ENCODE data around the gene GPR158. TPM values are rescaled to one million over a fixed set of nuclear protein-coding genes. Genes with fewer than 3 reads are reported as not detected.
A peak's percentile ranks its signal among the peaks of the same experiment; 100 is the strongest.

The GPR158 gene
- polyA plus RNA-seq, 4 donors, result 0.24 to 0.33 TPM; not detected in 2

DNA sequence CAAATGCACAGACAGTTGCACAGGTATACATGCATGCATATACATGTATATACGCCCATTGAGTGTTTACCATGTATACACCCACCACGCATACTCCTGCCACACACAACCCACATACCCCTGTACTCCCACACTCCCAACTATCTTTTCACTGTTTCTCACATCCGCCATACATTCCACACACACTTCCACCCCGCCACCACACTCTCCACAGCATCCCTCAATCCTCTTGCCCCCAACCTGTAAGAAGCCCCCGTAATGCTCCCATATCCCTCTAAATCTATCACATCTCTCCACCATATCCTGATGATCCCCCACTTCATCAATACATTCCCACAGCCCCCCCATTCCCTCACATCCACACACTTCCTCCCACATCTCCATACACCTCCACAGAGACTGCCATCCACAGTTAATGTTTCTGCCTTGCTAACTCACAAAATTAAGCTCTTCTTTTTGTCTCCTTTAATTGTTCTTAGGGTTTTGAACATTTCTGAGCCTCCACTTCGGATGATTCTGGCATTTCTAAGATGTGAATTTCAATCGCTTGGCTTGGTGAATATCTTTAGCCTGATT is 47.4 kb downstream of the GPR158 start:
- Histone ChIP-seq H3K27me3 (ENCODE audit: control insufficient read depth in 3 of 3, insufficient read depth in 3 of 3, low read length in 3 of 3) (no peaks in the 10 kb centered on the region), H3K36me3 (ENCODE audit: control insufficient read depth in 3 of 3, insufficient read depth in 2 of 3, low read depth in 1 of 3, low read length in 3 of 3) (no peaks in the 10 kb centered on the region), H3K4me3 (ENCODE audit: low read depth in 1 of 3, low read length in 3 of 3) (no peak overlapping the region), H3K4me1 (ENCODE audit: control insufficient read depth in 3 of 3, insufficient read depth in 2 of 3, low read depth in 1 of 3, low read length in 2 of 3) (no peaks in the 10 kb centered on the region), H3K27ac (ENCODE audit: low read depth in 1 of 3, low read length in 2 of 3) (no peak overlapping the region), H3K9me3 (ENCODE audit: control insufficient read depth in 2 of 2, insufficient read depth in 1 of 2, low read depth in 1 of 2, low read length in 1 of 2) (no peaks in the 10 kb centered on the region)
- FAIRE-seq (no peak), DNase-seq (no peak)
- 89 to 91% (median 90%) methylated on average over 7 of the region's 7 CpGs for WGBS, 3 donors

DNA sequence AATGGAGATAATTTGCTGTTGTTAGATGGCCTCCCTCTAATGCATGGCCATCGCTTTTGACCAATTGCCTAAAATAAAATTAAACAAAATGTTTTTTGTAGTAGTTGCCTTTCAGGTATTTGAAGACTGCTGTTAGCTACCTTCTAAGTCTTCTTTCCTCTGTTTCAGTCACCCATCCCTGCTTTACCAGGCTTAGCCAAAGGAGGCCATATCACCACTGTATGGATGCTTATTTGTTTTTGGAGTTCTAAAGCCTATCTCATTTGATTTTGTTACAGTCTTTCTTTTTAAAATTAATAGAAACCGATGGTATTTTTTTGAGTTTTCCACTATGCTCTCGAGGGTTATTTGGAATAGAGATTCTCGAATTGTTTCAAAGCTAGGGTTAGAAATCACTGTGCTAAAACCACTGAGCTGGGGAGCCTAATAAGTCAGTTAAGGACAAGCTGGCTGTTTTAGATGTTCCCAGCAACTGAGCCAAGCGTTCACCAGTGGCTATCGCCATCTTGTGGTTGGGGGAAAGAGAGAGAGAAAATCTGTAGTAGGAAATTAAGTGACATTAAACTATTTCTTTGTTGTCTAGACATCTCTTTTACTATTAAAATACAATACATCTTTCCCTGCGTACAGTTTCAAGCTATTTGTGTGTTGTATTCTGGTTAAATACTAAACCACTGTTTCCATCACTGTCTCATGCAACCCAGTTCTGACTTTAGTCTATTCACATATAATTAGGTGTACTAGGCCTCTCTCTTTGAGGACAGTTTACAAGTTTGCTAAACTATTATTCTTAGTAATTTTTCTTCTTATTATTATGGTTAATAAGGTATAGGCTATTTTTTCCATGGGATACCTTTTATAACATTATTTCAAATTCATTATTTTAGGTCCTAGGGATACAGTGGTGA is 52.2 kb downstream of the GPR158 start:
- peak; percentile 44 to 53 for DNase-seq

DNA sequence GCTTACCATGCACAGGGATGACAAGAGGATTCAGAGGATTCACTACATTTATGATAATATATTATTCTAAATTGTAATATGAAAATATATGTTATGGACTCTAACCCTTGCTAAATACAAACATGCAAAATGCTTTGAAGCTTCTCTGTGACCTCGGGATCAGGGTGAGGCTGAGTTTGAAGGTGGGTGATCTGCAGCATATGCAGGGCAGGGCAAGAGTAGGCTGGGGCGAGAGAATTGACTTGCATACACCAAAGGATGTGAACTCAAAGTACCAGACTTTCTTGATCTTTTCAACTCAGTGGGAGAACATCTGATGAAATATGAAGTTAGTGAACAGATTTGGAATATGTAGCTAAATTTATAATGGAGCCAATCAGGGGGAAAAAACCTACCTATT is 57.0 kb downstream of the GPR158 start:
- 47 to 61% (median 54%) methylated on average over 2 of the region's 2 CpGs for WGBS, 3 donors
- FAIRE-seq (no peak), DNase-seq (no peak)
- no peaks in the 10 kb centered on the region for H3K36me3 ChIP-seq (ENCODE audit: control insufficient read depth in 3 of 3, insufficient read depth in 2 of 3, low read depth in 1 of 3, low read length in 3 of 3)
- no peaks in the 10 kb centered on the region for H3K9me3 ChIP-seq (ENCODE audit: control insufficient read depth in 2 of 2, insufficient read depth in 1 of 2, low read depth in 1 of 2, low read length in 1 of 2)
- H3K27me3 ChIP-seq (ENCODE audit: control insufficient read depth in 3 of 3, insufficient read depth in 3 of 3, low read length in 3 of 3), result no peaks in the 10 kb centered on the region
- H3K4me3 ChIP-seq (ENCODE audit: low read depth in 1 of 3, low read length in 3 of 3), result no peak overlapping the region
- no peaks in the 10 kb centered on the region for H3K4me1 ChIP-seq (ENCODE audit: control insufficient read depth in 3 of 3, insufficient read depth in 2 of 3, low read depth in 1 of 3, low read length in 2 of 3)
- no peak overlapping the region for H3K27ac ChIP-seq (ENCODE audit: low read depth in 1 of 3, low read length in 2 of 3)

More for the DNA sequence above, 52.2 kb downstream of the GPR158 start:
- no peak overlapping the region for H3K4me3 ChIP-seq (ENCODE audit: low read depth in 1 of 3, low read length in 3 of 3)
- no peaks in the 10 kb centered on the region for H3K4me1 ChIP-seq (ENCODE audit: control insufficient read depth in 3 of 3, insufficient read depth in 2 of 3, low read depth in 1 of 3, low read length in 2 of 3)
- FAIRE-seq, result no peak
- no peaks in the 10 kb centered on the region for H3K27me3 ChIP-seq (ENCODE audit: control insufficient read depth in 3 of 3, insufficient read depth in 3 of 3, low read length in 3 of 3)
- 26 to 32% (median 27%) methylated on average over 7 of the region's 7 CpGs for WGBS, 3 donors
- H3K27ac ChIP-seq (ENCODE audit: low read depth in 1 of 3, low read length in 2 of 3), result no peak overlapping the region
- no peaks in the 10 kb centered on the region for H3K9me3 ChIP-seq (ENCODE audit: control insufficient read depth in 2 of 2, insufficient read depth in 1 of 2, low read depth in 1 of 2, low read length in 1 of 2)
- no peaks in the 10 kb centered on the region for H3K36me3 ChIP-seq (ENCODE audit: control insufficient read depth in 3 of 3, insufficient read depth in 2 of 3, low read depth in 1 of 3, low read length in 3 of 3)

DNA sequence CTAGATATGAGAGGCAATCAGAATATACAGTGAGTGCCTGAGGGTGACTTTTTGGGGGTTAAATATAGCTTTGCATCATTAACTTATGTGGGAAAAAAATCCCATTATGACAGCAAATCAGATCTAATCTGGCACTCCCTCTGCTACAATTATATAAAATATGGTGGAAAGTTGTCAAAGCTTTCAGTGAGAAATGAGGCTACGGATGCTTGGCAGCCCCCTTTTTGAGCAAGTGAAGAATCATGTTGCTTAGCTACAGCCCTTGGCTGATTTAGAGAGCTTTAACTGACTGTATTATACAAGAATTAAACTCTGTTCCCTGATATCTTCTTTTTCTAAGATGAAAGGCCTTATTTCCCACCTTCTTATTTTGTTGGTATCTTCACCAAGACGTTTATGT is 57.4 kb downstream of the GPR158 start:
- no peak overlapping the region for H3K27ac ChIP-seq (ENCODE audit: low read depth in 1 of 3, low read length in 2 of 3)
- H3K9me3 ChIP-seq (ENCODE audit: control insufficient read depth in 2 of 2, insufficient read depth in 1 of 2, low read depth in 1 of 2, low read length in 1 of 2), result no peaks in the 10 kb centered on the region
- no peak overlapping the region for H3K4me3 ChIP-seq (ENCODE audit: low read depth in 1 of 3, low read length in 3 of 3)
- DNase-seq (no peak), FAIRE-seq (no peak)
- WGBS, 3 donors, result 59 to 65% (median 64%) methylated on average over 2 of the region's 2 CpGs
- H3K27me3 ChIP-seq (ENCODE audit: control insufficient read depth in 3 of 3, insufficient read depth in 3 of 3, low read length in 3 of 3), result no peaks in the 10 kb centered on the region
- no peaks in the 10 kb centered on the region for H3K36me3 ChIP-seq (ENCODE audit: control insufficient read depth in 3 of 3, insufficient read depth in 2 of 3, low read depth in 1 of 3, low read length in 3 of 3)
- no peaks in the 10 kb centered on the region for H3K4me1 ChIP-seq (ENCODE audit: control insufficient read depth in 3 of 3, insufficient read depth in 2 of 3, low read depth in 1 of 3, low read length in 2 of 3)

DNA sequence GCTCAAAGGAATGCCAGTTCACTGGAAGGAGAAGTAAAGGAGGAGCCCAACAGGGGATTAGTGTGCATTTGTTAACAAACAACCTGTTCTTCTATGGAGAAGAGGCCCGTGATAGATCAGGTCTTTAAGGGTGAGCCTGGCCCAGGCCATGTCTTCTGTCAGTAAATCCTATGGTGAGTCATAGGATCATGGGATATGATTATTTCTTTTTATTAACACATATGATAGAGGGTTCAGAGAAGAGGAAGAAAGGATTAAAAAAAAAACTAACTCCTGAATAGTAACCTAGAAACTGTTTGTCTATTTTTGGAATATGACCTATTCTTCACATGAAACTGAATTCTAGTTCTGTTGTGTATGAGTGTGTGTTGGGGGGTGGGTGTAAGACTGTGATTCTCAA is 70.4 kb downstream of the GPR158 start:
- H3K27me3 ChIP-seq (ENCODE audit: control insufficient read depth in 3 of 3, insufficient read depth in 3 of 3, low read length in 3 of 3), result no peaks in the 10 kb centered on the region
- no peaks in the 10 kb centered on the region for H3K36me3 ChIP-seq (ENCODE audit: control insufficient read depth in 3 of 3, insufficient read depth in 2 of 3, low read depth in 1 of 3, low read length in 3 of 3)
- H3K4me1 ChIP-seq (ENCODE audit: control insufficient read depth in 3 of 3, insufficient read depth in 2 of 3, low read depth in 1 of 3, low read length in 2 of 3), result no peaks in the 10 kb centered on the region
- no peaks in the 10 kb centered on the region for H3K9me3 ChIP-seq (ENCODE audit: control insufficient read depth in 2 of 2, insufficient read depth in 1 of 2, low read depth in 1 of 2, low read length in 1 of 2)
- FAIRE-seq, result no peak
- DNase-seq, result no peak
- 38 to 69% (median 53%) methylated on average over 1 of the region's 1 CpG for WGBS, 3 donors
- H3K4me3 ChIP-seq (ENCODE audit: low read depth in 1 of 3, low read length in 3 of 3), result no peak overlapping the region
- H3K27ac ChIP-seq (ENCODE audit: low read depth in 1 of 3, low read length in 2 of 3), result no peak overlapping the region

DNA sequence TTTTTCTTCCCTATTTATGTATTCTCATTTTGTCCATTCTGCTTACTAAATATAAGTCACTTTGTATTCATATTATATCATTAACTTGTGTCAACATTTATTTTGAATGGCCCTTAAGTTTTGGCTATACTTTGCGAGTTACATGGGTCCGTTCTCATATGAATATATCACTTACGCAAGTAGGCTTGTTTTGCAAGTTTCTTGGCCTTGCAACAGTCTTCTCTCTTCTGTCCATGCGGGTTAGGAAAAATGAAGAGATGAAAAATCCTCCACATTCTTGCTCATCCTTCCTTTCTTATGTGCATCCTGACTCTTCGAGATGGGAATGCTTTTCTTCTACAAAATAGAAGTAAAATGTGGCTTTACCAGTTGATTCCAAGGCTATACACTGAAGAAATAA is 82.8 kb downstream of the GPR158 start:
- WGBS, 3 donors, result 88 to 90% (median 88%) methylated on average over 5 of the region's 5 CpGs
- H3K4me3 ChIP-seq (ENCODE audit: low read depth in 1 of 3, low read length in 3 of 3), result no peak overlapping the region
- no peaks in the 10 kb centered on the region for H3K27me3 ChIP-seq (ENCODE audit: control insufficient read depth in 3 of 3, insufficient read depth in 3 of 3, low read length in 3 of 3)
- no peaks in the 10 kb centered on the region for H3K4me1 ChIP-seq (ENCODE audit: control insufficient read depth in 3 of 3, insufficient read depth in 2 of 3, low read depth in 1 of 3, low read length in 2 of 3)
- H3K27ac ChIP-seq (ENCODE audit: low read depth in 1 of 3, low read length in 2 of 3), result no peak overlapping the region
- no peak for FAIRE-seq
- DNase-seq, result no peak
- H3K36me3 ChIP-seq (ENCODE audit: control insufficient read depth in 3 of 3, insufficient read depth in 2 of 3, low read depth in 1 of 3, low read length in 3 of 3), result no peaks in the 10 kb centered on the region
- H3K9me3 ChIP-seq (ENCODE audit: control insufficient read depth in 2 of 2, insufficient read depth in 1 of 2, low read depth in 1 of 2, low read length in 1 of 2), result no peaks in the 10 kb centered on the region

DNA sequence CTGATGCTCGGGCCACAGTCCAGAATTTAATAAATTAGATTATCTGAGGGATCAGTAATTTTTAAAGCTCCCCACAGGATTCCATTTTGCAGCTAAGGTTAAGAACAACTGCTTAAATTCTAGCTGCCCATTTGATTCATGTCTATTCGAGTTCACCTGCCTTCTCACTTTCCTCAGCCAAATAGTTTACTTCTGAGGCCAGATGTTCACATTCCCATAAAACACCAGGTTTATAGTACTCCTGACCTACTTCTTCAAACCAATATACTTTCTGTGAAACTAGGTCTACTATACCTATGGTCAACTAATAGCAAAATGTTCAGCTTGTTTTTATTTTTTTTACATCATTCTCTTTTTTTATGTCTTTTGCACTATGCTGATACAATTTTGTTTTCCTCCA is 86.3 kb downstream of the GPR158 start:
- Histone ChIP-seq H3K4me1 (ENCODE audit: control insufficient read depth in 3 of 3, insufficient read depth in 2 of 3, low read depth in 1 of 3, low read length in 2 of 3) (no peaks in the 10 kb centered on the region), H3K4me3 (ENCODE audit: low read depth in 1 of 3, low read length in 3 of 3) (no peak overlapping the region), H3K9me3 (ENCODE audit: control insufficient read depth in 2 of 2, insufficient read depth in 1 of 2, low read depth in 1 of 2, low read length in 1 of 2) (no peaks in the 10 kb centered on the region), H3K27me3 (ENCODE audit: control insufficient read depth in 3 of 3, insufficient read depth in 3 of 3, low read length in 3 of 3) (no peaks in the 10 kb centered on the region), H3K36me3 (ENCODE audit: control insufficient read depth in 3 of 3, insufficient read depth in 2 of 3, low read depth in 1 of 3, low read length in 3 of 3) (no peaks in the 10 kb centered on the region), H3K27ac (ENCODE audit: low read depth in 1 of 3, low read length in 2 of 3) (no peak overlapping the region)
- 41 to 54% (median 54%) methylated on average over 2 of the region's 2 CpGs for WGBS, 3 donors
- FAIRE-seq, result no peak
- no peak for DNase-seq

DNA sequence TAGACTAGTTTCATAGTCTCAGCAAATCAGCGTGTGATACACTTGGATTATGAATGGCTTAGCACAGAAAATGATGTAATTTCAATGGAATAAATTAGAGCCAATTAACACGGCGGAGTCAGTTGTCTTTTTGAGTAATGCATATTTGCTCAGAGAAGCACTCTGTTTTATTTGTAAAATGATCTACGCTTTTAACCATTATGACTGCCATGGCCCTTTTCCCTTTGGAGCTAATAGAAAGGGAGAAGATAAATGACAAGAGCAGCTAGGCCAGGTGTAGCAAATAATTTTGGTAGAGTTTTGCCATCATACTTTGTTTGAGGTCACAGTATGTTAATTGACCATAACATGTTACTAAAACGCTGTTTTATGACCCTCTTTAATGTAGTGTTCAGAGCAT is 86.8 kb downstream of the GPR158 start:
- WGBS, 3 donors, result 70 to 76% (median 72%) methylated on average over 5 of the region's 5 CpGs
- Histone ChIP-seq H3K4me1 (ENCODE audit: control insufficient read depth in 3 of 3, insufficient read depth in 2 of 3, low read depth in 1 of 3, low read length in 2 of 3) (no peaks in the 10 kb centered on the region), H3K9me3 (ENCODE audit: control insufficient read depth in 2 of 2, insufficient read depth in 1 of 2, low read depth in 1 of 2, low read length in 1 of 2) (no peaks in the 10 kb centered on the region), H3K36me3 (ENCODE audit: control insufficient read depth in 3 of 3, insufficient read depth in 2 of 3, low read depth in 1 of 3, low read length in 3 of 3) (no peaks in the 10 kb centered on the region), H3K4me3 (ENCODE audit: low read depth in 1 of 3, low read length in 3 of 3) (no peak overlapping the region), H3K27ac (ENCODE audit: low read depth in 1 of 3, low read length in 2 of 3) (no peak overlapping the region), H3K27me3 (ENCODE audit: control insufficient read depth in 3 of 3, insufficient read depth in 3 of 3, low read length in 3 of 3) (no peaks in the 10 kb centered on the region)
- FAIRE-seq, result no peak
- no peak for DNase-seq
